ENCODE data around the gene XIRP1. TPM values are rescaled to one million over a fixed set of nuclear protein-coding genes. Genes with fewer than 3 reads are reported as not detected.

XIRP1 gene
- total and polyA plus RNA-seq, 2 of the 13 experiments (the other 11 are each of a cell fraction or from before 2014, with no cell fraction given), result not detected

DNA sequence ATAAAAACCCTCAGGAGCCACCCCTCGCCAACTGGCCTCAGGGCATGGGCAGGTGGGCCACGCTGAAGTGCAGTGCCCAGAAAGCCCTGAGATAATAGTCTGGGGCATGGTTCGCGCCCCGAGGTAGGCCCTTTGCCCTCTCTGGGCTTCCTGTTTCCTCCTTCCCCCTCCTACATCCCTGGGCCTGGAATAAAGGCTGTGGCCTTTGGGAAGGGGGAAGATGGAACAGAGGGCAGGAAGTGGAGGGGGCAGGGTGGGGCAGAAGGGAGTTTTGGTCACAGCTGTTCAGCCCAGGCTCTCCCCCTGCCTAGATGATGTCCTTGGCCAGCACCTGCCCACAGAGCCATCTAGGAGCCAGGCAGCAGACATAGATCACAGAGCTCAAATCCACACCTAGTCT, 50.3 kb downstream of the XIRP1 start:
- no peak overlapping the region for H2AFZ ChIP-seq (ENCODE audit: low read length)
- no peak overlapping the region for H3K4me2 ChIP-seq (ENCODE audit: low read depth, low read length)
- DNase-seq (ENCODE audit: low spot score) (no peak), ATAC-seq (no peak), FAIRE-seq (no peak)
- H3K9me3 ChIP-seq (ENCODE audit: low read length), result no peaks in the 10 kb centered on the region
- WGBS (ENCODE audit: low lambda C conversion rate), result 90% methylated on average over 5 of the region's 5 CpGs
- no peaks in the 10 kb centered on the region for H3K79me2 ChIP-seq (ENCODE audit: insufficient read depth, low read length)
- no peak overlapping the region for H3K27ac ChIP-seq (ENCODE audit: extremely low read length, insufficient read depth, low read length)
- peaks cover 28 to 51% of the 10 kb centered on the region in 2 experiments; a peak in 4 of 5 replicates for H3K36me3 ChIP-seq (replicated peaks in 1 of 2; ENCODE audit: control insufficient read depth in 1 of 2, insufficient read depth in 2 of 2, low read length in 2 of 2)
- in situ Hi-C loops (cut with HindIII; ENCODE audit: extremely low pct_ligation_motif_present, low pct_unique_long_range_greater_than_20kb), result no loop called here
- POLR2A ChIA-PET, result no interaction called here
- TF ChIP-seq POLR2AphosphoS2 (IDR thresholded peaks at IDR 0.05; ENCODE audit: low read depth, low read length) (peak; percentile 42; the same call in 1 of the 2 replicates), SALL2 (CRISPR knock-in tag; IDR thresholded peaks at IDR 0.05) (no peak), HINFP (CRISPR knock-in tag; IDR thresholded peaks at IDR 0.05; ENCODE audit: low read depth) (no peak), AGO2 (optimal IDR thresholded peaks at IDR 0.05; ENCODE audit: low read depth, low read length) (peak; percentile 34), POLR2AphosphoS5 (IDR thresholded peaks at IDR 0.05; ENCODE audit: low read depth, low read length) (peak; percentile 23; the same call in 1 of the 2 replicates), RORA (CRISPR knock-in tag; IDR thresholded peaks at IDR 0.05) (no peak), CHD4 (IDR thresholded peaks at IDR 0.05; ENCODE audit: borderline replicate concordance, low read length) (no peak), SRSF1 (optimal IDR thresholded peaks at IDR 0.05; ENCODE audit: low read depth, low read length) (no peak), ZSCAN20 (CRISPR knock-in tag; IDR thresholded peaks at IDR 0.05; ENCODE audit: borderline replicate concordance) (no peak), KAT2B (IDR thresholded peaks at IDR 0.05; ENCODE audit: borderline replicate concordance, low read depth, low read length) (no peak), JUND (CRISPR knock-in tag; IDR thresholded peaks at IDR 0.05) (no peak), AGO1 (IDR thresholded peaks at IDR 0.05; ENCODE audit: low read depth, low read length, poor library complexity, severe bottlenecking) (peak; percentile 92)
- TF ChIP-seq, protein P1, sequence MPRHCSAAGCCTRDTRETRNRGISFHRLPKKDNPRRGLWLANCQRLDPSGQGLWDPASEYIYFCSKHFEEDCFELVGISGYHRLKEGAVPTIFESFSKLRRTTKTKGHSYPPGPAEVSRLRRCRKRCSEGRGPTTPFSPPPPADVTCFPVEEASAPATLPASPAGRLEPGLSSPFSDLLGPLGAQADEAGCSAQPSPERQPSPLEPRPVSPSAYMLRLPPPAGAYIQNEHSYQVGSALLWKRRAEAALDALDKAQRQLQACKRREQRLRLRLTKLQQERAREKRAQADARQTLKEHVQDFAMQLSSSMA (CRISPR knock-in tag; IDR thresholded peaks at IDR 0.05), result no peak
- no TSS peak for BruUV-seq (replicated peaks)
- peaks cover 8% of the 10 kb centered on the region for H3K4me1 ChIP-seq (ENCODE audit: insufficient read depth, low read length)
- H3K9ac ChIP-seq (ENCODE audit: insufficient read depth, low read depth, low read length), result no peak overlapping the region
- intact Hi-C loops (cut with micrococcal nuclease; ENCODE audit: unreplicated experiment), result no loop called here
- H3K4me3 ChIP-seq (replicated peaks in 1 of 3; ENCODE audit: insufficient read depth in 1 of 3, low read depth in 2 of 3, low read length in 3 of 3), result no peak overlapping the region
- H3K27me3 ChIP-seq (ENCODE audit: control insufficient read depth in 1 of 2, insufficient read depth in 2 of 2, low read length in 2 of 2), result no peaks in the 10 kb centered on the region
- CTCF ChIA-PET (ENCODE audit: low intra/inter-chr PET ratio, low total read pairs), result no interaction called here
- peaks cover 11% of the 10 kb centered on the region; the same call in 1 of the 2 replicates for H4K20me1 ChIP-seq (ENCODE audit: insufficient read depth, low read length)
